GM12878 (cell line): ENCODE measurements around the gene PPM1G. TPM values are rescaled to one million over a fixed set of nuclear protein-coding genes. Genes with fewer than 3 reads are reported as not detected.
A peak's percentile ranks its signal among the peaks of the same experiment; 100 is the strongest.

Experiments
- BCLAF1 ChIP-seq: fragments of 450-650 bp; IDR thresholded peaks from 2 replicates; pipeline ENCODE4 v1.6.1; 2017; ENCODE audit warnings: antibody characterized with exemption, mild to moderate bottlenecking, moderate library complexity
- FOXK2 ChIP-seq: fragments of 450-650 bp; IDR thresholded peaks from 2 replicates; pipeline ENCODE4 v1.6.1; 2017; ENCODE audit warnings: mild to moderate bottlenecking, moderate library complexity
- IKZF2 ChIP-seq, 2 experiments: fragments of 450-650 bp; IDR thresholded peaks; 2 replicates each; pipeline ENCODE4 v1.6.1; 2017; ENCODE audit warnings: mild to moderate bottlenecking in 2 of 2, moderate library complexity in 2 of 2
- IRF3 ChIP-seq: fragments of 450-650 bp; IDR thresholded peaks from 2 replicates; pipeline ENCODE4 v1.6.1; 2014; ENCODE audit warnings: mild to moderate bottlenecking
- IRF5 ChIP-seq: fragments of 450-650 bp; IDR thresholded peaks from 2 replicates; pipeline ENCODE4 v1.6.1; 2017; ENCODE audit warnings: borderline replicate concordance
- KDM1A ChIP-seq: fragments of 200-600 bp; sonication (generic); IDR thresholded peaks from 2 replicates; pipeline ENCODE4 v1.6.1; 2016; ENCODE audit warnings: borderline replicate concordance
- KLF5 ChIP-seq: fragments of 450-650 bp; IDR thresholded peaks from 2 replicates; pipeline ENCODE4 v1.6.1; 2014; ENCODE audit warnings: mild to moderate bottlenecking; ENCODE audit not compliant: partially characterized antibody
- POLR2A ChIP-seq: IDR thresholded peaks from 2 replicates; pipeline ENCODE4 v1.6.1; 2011; ENCODE audit warnings: low read depth, mild to moderate bottlenecking, low read length
- POU2F2 ChIP-seq: IDR thresholded peaks from 3 replicates; pipeline ENCODE4 v1.6.1; 2011; ENCODE audit warnings: low read depth, mild to moderate bottlenecking, low read length, borderline replicate concordance
- RELA ChIP-seq: fragments of 450-650 bp; IDR thresholded peaks from 2 replicates; pipeline ENCODE4 v1.8.0; 2014; ENCODE audit warnings: borderline replicate concordance; ENCODE audit not compliant: partially characterized antibody
- SUPT20H ChIP-seq: IDR thresholded peaks from 2 replicates; pipeline ENCODE4 v1.6.1; 2011; ENCODE audit warnings: low read depth, mild to moderate bottlenecking, low read length, moderate library complexity, borderline replicate concordance; ENCODE audit not compliant: control insufficient read depth
- TCF7 ChIP-seq: IDR thresholded peaks from 2 replicates; pipeline ENCODE4 v1.6.1; 2014; ENCODE audit warnings: antibody characterized with exemption, borderline replicate concordance
- ZNF384 ChIP-seq: IDR thresholded peaks from 2 replicates; pipeline ENCODE4 v1.6.1; 2012; ENCODE audit warnings: low read depth, mild to moderate bottlenecking, low read length, improper control_type of control experiment, borderline replicate concordance
- polyA plus RNA-seq, 11 experiments: library from polyadenylated mRNA; depleted of rRNA in 4 of 11; unstranded in 6 of 11; stranded (reverse) in 5 of 11; fragments of >200 nt; fragmentation: Nextera tagmentation in 4 of 11; fragmentation: Illumina TruSeq in 1 of 11; extraction: Ambion mirVana in 4 of 11; extraction: Trizol in 1 of 11; gene quantifications; 1 replicate in 1 of 11; 2 replicates in 10 of 11; pipeline versions ENCODE4 v1.2.1 to v1.2.3, GENCODE V29; 2011 to 2016; ENCODE audit warnings: inconsistent platforms in 2 of 11, missing spikeins in 2 of 11, low read depth in 1 of 11
- total RNA-seq, 4 experiments: library from RNA; depleted of rRNA in 3 of 4; stranded (reverse); fragments of >200 nt in 3 of 4; fragmentation: Illumina TruSeq in 1 of 4; extraction: Trizol in 1 of 4; gene quantifications; 2 replicates each; pipeline versions ENCODE4 v1.2.1 to v1.2.3, GENCODE V29; 2013 to 2021

Gene PPM1G
- total and polyA plus RNA-seq, 10 of the 15 experiments (the other 5 are each of a cell fraction or from before 2014, with no cell fraction given) = 68.8 to 171 (median 121) TPM

- TF ChIP-seq BCLAF1 (no peak), POLR2A (peak; percentile 95), IRF5 (no peak), ZNF384 (no peak), SUPT20H (no peak), POU2F2 (peak; percentile 61; the same call in 1 of the 3 replicates), RELA (no peak), KDM1A (no peak), KLF5 (no peak), FOXK2 (no peak), IKZF2 (IDR thresholded peaks at IDR 0.05) (peak; percentile 16 to 23; a peak in 1 of 4 replicates), IRF3 (no peak), TCF7 (no peak)
Measured at GRCh38 chr2:27409321-27410073, at the start of gene PPM1G (continued).
